GM12872 (cell line): ENCODE results near the gene HCN3.

Experiments used
- TF ChIP-seq, protein P1 (sequence below): IDR thresholded peaks from 3 replicates; pipeline ENCODE4 v1.5.1; 2011; ENCODE audit warnings: low read depth, mild to moderate bottlenecking, low read length, moderate library complexity; ENCODE audit not compliant: insufficient read depth

HCN3 gene

DNA sequence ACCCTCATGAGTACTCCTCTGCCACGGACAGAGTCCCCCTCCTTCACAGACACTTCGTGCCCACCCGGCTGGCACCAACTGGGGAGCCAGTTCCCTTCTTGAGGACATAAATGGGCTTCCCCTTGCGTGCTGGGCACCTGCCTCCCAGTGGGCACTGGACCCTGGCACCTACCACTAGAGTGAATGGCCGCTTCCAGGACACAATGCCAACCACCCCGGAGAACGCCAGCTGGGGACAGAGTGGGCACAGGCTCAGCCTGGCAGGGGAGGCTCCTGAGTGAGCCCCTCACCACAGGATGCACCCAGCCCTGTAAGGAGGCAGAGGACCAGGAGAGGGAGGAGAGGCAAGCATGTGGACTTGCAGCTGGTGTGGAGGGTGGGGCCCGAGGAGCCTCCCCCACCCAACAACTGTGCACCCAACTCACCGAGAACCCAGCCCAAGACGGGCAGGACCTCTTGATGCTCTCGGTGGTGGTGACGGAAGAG lies 23.0 kb upstream of the HCN3 start:
- TF ChIP-seq, protein P1, sequence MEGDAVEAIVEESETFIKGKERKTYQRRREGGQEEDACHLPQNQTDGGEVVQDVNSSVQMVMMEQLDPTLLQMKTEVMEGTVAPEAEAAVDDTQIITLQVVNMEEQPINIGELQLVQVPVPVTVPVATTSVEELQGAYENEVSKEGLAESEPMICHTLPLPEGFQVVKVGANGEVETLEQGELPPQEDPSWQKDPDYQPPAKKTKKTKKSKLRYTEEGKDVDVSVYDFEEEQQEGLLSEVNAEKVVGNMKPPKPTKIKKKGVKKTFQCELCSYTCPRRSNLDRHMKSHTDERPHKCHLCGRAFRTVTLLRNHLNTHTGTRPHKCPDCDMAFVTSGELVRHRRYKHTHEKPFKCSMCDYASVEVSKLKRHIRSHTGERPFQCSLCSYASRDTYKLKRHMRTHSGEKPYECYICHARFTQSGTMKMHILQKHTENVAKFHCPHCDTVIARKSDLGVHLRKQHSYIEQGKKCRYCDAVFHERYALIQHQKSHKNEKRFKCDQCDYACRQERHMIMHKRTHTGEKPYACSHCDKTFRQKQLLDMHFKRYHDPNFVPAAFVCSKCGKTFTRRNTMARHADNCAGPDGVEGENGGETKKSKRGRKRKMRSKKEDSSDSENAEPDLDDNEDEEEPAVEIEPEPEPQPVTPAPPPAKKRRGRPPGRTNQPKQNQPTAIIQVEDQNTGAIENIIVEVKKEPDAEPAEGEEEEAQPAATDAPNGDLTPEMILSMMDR = no peak

DNA sequence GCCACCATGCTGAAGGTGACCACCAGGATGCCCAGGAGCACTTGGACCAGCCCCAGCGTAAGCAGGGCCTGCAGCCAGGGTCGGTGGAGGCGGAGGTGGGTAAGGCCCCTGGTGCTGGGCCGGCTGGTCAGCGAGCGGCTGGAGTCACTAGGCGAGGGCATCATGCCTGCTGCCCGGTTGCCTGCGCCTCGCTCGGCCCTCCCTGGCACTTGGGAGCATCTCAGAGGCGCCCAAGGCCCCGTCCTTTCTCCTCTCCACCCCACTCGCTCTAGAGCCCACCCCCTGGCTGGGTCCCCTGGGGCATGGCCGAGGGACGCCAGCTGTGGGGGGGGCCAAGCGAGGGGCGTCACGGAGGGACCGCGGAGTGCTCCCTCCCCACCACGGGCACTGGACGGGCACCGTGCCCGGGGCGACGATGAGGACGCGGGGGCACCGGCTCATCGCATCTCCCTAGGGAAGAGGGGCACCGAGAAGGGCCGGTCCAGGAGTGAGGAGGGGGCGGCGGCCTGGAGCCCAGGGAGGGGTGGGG lies 22.5 kb upstream of the HCN3 start:
- TF ChIP-seq, protein P1 = no peak

DNA sequence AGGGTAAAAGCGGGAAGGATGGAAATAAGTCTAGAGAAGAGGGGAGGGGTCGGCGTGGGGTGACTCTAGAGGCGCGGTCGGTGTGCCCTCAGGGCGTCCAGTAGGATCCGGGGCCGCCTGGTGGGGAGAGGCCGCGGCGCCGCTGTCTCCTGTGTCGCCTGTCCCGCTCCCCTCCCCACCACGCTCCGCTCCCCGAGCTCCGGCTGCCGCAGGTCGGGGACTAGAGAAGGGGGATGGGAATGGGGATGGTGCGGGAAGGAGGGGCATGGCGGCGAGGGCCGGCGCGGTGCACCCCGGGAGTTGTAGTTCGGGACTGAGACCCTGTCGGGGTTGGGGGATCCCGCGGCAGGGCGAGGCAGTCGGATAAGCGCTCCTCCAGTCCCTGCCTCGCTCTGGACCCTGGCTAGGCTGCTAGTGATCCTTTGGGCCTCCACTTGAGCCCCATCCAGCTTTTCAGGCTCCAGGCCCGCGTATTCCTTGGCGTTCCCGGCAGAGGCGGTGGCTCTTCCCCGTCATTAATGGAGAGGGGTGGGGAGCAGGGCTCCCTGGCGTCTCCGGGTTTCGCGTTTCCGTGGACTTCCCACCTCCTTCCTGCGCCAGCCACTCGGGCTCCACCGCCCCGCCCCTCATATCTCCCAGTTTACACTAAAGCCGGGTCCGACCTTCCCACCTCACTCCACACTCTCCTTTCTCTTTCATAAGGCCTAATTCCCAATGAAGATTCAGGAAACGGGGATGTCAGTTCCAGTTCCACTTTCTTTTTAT lies 21.8 kb upstream of the HCN3 start, which contains the start of gene ENTREP3:
TSS of gene ENTREP3 (minus strand) at position 241 of the 765 bp plus-strand sequence. CDS start 606 bp downstream, outside the sequence.
- TF ChIP-seq, protein P1 = no peak

GRCh38 chr1:155256058-155256852 lies 21.0 kb upstream of the HCN3 start:
- TF ChIP-seq, protein P1 = no peak

DNA sequence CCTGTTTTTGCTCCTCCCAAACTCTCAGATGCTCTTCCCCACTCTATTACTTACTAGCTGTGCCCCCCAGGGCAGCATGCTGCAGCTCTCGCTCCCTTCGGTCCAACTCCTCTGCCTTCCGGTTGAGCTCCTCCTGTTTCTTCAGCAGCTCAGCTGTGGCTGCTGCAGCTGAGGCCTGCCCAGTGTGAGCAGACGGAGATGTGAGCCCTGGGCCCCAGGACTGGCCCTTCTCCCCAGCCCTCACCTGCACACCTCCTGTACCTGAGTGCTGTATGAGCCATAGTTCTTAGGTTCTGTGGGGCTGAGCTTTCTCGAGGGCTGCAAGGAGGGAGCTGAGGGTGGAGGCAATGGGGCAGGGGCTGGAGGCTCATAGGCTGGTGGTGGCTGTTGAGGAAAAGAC lies 17.0 kb upstream of the HCN3 start:
- TF ChIP-seq, protein P1 = no peak

- TF ChIP-seq, protein P1 = no peak
These were observed 15.8 kb upstream of the HCN3 start for GRCh38 chr1:155261493-155261851.
